WTC11 (cell line): ENCODE data around the gene SFI1. TPM values are rescaled to one million over a fixed set of nuclear protein-coding genes. Genes with fewer than 3 reads are reported as not detected.
"Not testable (repeated sequence)": the region's sequence is repeated elsewhere in the genome, so short reads cannot be mapped to it uniquely, and the experiment has no call there.

Experiments used
- ATAC-seq: fragments of 200-7000 bp; cut with Tn5 transposase; 2 replicates; pipeline ENCODE4 v1.10.0; 2021; ENCODE audit warnings: mild to moderate bottlenecking, moderate library complexity
- CTCF ChIA-PET: fragments of 300-600 bp; sonication (Branson Sonifier 250); formaldehyde crosslinking; loops from one replicate; lab custom pipeline; 2021; ENCODE audit warnings: antibody characterized with exemption; lab: Charles Lee
- POLR2A ChIA-PET: fragments of 350-600 bp; sonication (Branson Sonifier 250); formaldehyde crosslinking; loops from one replicate; lab custom pipeline; 2021; ENCODE audit warnings: antibody characterized with exemption; lab: Charles Lee
- DNase-seq: peaks from one replicate; pipeline ENCODE4 v3.0.0; 2021; ENCODE audit warnings: low spot score
- H3K27ac Mint-ChIP-seq: 2 replicates; pipeline ENCODE4 v1.8.0; 2021; ENCODE audit warnings: mixed read lengths
- H3K27me3 Mint-ChIP-seq: 2 replicates; pipeline ENCODE4 v1.8.0; 2021; ENCODE audit warnings: low read depth, mild to moderate bottlenecking, moderate library complexity, mixed read lengths
- H3K36me3 Mint-ChIP-seq: 2 replicates; pipeline ENCODE4 v1.8.0; 2021; ENCODE audit warnings: mixed read lengths
- H3K4me1 Mint-ChIP-seq: 2 replicates; pipeline ENCODE4 v1.8.0; 2022; ENCODE audit warnings: mixed read lengths
- H3K4me3 Mint-ChIP-seq: 2 replicates; pipeline ENCODE4 v1.8.0; 2021; ENCODE audit warnings: mild to moderate bottlenecking, moderate library complexity, mixed read lengths
- H3K9me3 Mint-ChIP-seq: 2 replicates; pipeline ENCODE4 v1.8.0; 2021; ENCODE audit warnings: mixed read lengths
- E2F1 ChIP-seq: sonication (generic); formaldehyde crosslinking; IDR thresholded peaks from 2 replicates; pipeline ENCODE4 v1.8.0; 2022; ENCODE audit warnings: mild to moderate bottlenecking, missing genetic modification reagents
- E2F5 ChIP-seq: sonication (generic); formaldehyde crosslinking; IDR thresholded peaks from 2 replicates; pipeline ENCODE4 v1.8.1; 2022; ENCODE audit warnings: mild to moderate bottlenecking, moderate library complexity, missing genetic modification reagents
- ELF4 ChIP-seq: sonication (generic); formaldehyde crosslinking; IDR thresholded peaks from 2 replicates; pipeline ENCODE4 v1.8.1; 2022; ENCODE audit warnings: low read depth, mild to moderate bottlenecking, moderate library complexity, missing genetic modification reagents
- FOXJ3 ChIP-seq: sonication (generic); formaldehyde crosslinking; IDR thresholded peaks from 2 replicates; pipeline ENCODE4 v1.9.0; 2021; ENCODE audit warnings: missing genetic modification reagents, mild to moderate bottlenecking, borderline replicate concordance
- FOXP4 ChIP-seq: sonication (generic); formaldehyde crosslinking; IDR thresholded peaks from 2 replicates; pipeline ENCODE4 v1.8.0; 2022; ENCODE audit warnings: mild to moderate bottlenecking, missing genetic modification reagents
- GTF2I ChIP-seq: fragments of 250-450 bp; sonication (Bioruptor Pico); conservative IDR thresholded peaks from 2 replicates; pipeline ENCODE4 v1.4.0; 2021; ENCODE audit warnings: mild to moderate bottlenecking
- HMGA2 ChIP-seq: fragments of 250-450 bp; sonication (Bioruptor Pico); IDR thresholded peaks from 2 replicates; pipeline ENCODE4 v1.4.0; 2021; ENCODE audit warnings: mild to moderate bottlenecking, moderate library complexity
- JUN ChIP-seq: sonication (generic); formaldehyde crosslinking; IDR thresholded peaks from 2 replicates; pipeline ENCODE4 v1.8.0; 2023; ENCODE audit warnings: mild to moderate bottlenecking, missing genetic modification reagents
- MAX ChIP-seq: sonication (generic); formaldehyde crosslinking; IDR thresholded peaks from 2 replicates; pipeline ENCODE4 v1.8.0; 2022; ENCODE audit warnings: mild to moderate bottlenecking, missing genetic modification reagents
- MLX ChIP-seq: sonication (generic); formaldehyde crosslinking; IDR thresholded peaks from 2 replicates; pipeline ENCODE4 v1.8.1; 2023; ENCODE audit warnings: mild to moderate bottlenecking, missing genetic modification reagents, moderate library complexity
- NR1H2 ChIP-seq: sonication (generic); formaldehyde crosslinking; IDR thresholded peaks from 2 replicates; pipeline ENCODE4 v1.9.0; 2021; ENCODE audit warnings: mild to moderate bottlenecking, moderate library complexity, missing genetic modification reagents
- PRRX2 ChIP-seq: fragments of 250-450 bp; sonication (Bioruptor Pico); IDR thresholded peaks from 2 replicates; pipeline ENCODE4 v1.8.0; 2021; ENCODE audit warnings: mild to moderate bottlenecking
- SMAD3 ChIP-seq: sonication (generic); formaldehyde crosslinking; IDR thresholded peaks from 2 replicates; pipeline ENCODE4 v1.8.0; 2022; ENCODE audit warnings: missing genetic modification reagents, mild to moderate bottlenecking, borderline replicate concordance
- TP53 ChIP-seq: sonication (generic); formaldehyde crosslinking; IDR thresholded peaks from 2 replicates; pipeline ENCODE4 v1.8.1; 2023; ENCODE audit warnings: mild to moderate bottlenecking, missing genetic modification reagents
- USF1 ChIP-seq: sonication (generic); formaldehyde crosslinking; IDR thresholded peaks from 2 replicates; pipeline ENCODE4 v1.8.0; 2022; ENCODE audit warnings: mild to moderate bottlenecking, missing genetic modification reagents
- ZBTB21 ChIP-seq: sonication (generic); formaldehyde crosslinking; IDR thresholded peaks from 2 replicates; pipeline ENCODE4 v1.8.1; 2023; ENCODE audit warnings: mild to moderate bottlenecking, missing genetic modification reagents, borderline replicate concordance
- ZNF121 ChIP-seq: sonication (generic); formaldehyde crosslinking; IDR thresholded peaks from 2 replicates; pipeline ENCODE4 v1.8.0; 2023; ENCODE audit warnings: missing genetic modification reagents
- ZNF281 ChIP-seq: sonication (generic); formaldehyde crosslinking; IDR thresholded peaks from 2 replicates; pipeline ENCODE4 v1.8.0; 2023; ENCODE audit warnings: mild to moderate bottlenecking, missing genetic modification reagents
- ZNF416 ChIP-seq: fragments of 250-450 bp; sonication (Bioruptor Pico); IDR thresholded peaks from 2 replicates; pipeline ENCODE4 v1.9.0; 2021; ENCODE audit warnings: mild to moderate bottlenecking, inconsistent platforms
- ZSCAN18 ChIP-seq: fragments of 250-450 bp; sonication (Bioruptor Pico); IDR thresholded peaks from 2 replicates; pipeline ENCODE4 v2.1.2; 2022; ENCODE audit warnings: mild to moderate bottlenecking, moderate library complexity
- total RNA-seq: library from RNA; stranded (reverse); gene quantifications from 3 replicates; pipeline ENCODE4 v1.2.3, GENCODE V29; 2021

SFI1 gene
- total RNA-seq, 1 experiment from 2014 or later: 43.6 TPM

- Mint-ChIP-seq H3K4me1 (peaks cover 37% of the 10 kb centered on the region), H3K27ac (peak overlapping the region; percentile 98; the same call in 1 of the 2 replicates), H3K36me3 (peaks cover 10% of the 10 kb centered on the region), H3K27me3 (no peaks in the 10 kb centered on the region), H3K9me3 (no peaks in the 10 kb centered on the region), H3K4me3 (peak overlapping the region; percentile 88)
- ChIA-PET POLR2A (interaction anchor here (1.2 kb wide), 1 partner anchor 170 kb away, joined by 3 read pairs; the partner anchor contains the start of gene PISD), CTCF (interaction anchor here (1.2 to 1.9 kb wide), 4 partner anchors 40 to 139 kb away, joined by 3 to 10 read pairs (median 5); no protein-coding TSS in a partner anchor)
- DNase-seq: no peak
- peak; percentile 9; the same call in 1 of the 2 replicates for ATAC-seq
- TF ChIP-seq ZNF121 (CRISPR knock-in tag) (peak; percentile 90), GTF2I (peak; percentile 88; the same call in 1 of the 2 replicates), ZSCAN18 (CRISPR knock-in tag) (no peak), MLX (CRISPR knock-in tag) (no peak)
Observed at GRCh38 chr22:31491218-31491962, 4.9 kb upstream of the SFI1 start.

- H3K9me3 Mint-ChIP-seq: no peaks in the 10 kb centered on the region
- CTCF ChIA-PET: interaction anchor here (1.9 kb wide), 1 partner anchor 40 kb away, joined by 10 read pairs; no protein-coding TSS in a partner anchor
- POLR2A ChIA-PET: no interaction called here
- DNase-seq (no peak), ATAC-seq (no peak)
- no peak overlapping the region for H3K4me3 Mint-ChIP-seq
- H3K4me1 Mint-ChIP-seq: peaks cover 42% of the 10 kb centered on the region
- TF ChIP-seq ZNF281 (CRISPR knock-in tag) (no peak), PRRX2 (CRISPR knock-in tag) (no peak), E2F5 (no peak), HMGA2 (CRISPR knock-in tag) (no peak), ZNF416 (no peak), E2F1 (CRISPR knock-in tag) (no peak), SMAD3 (CRISPR knock-in tag) (no peak), TP53 (CRISPR knock-in tag) (no peak), USF1 (CRISPR knock-in tag) (no peak), ELF4 (CRISPR knock-in tag) (no peak), FOXJ3 (CRISPR knock-in tag) (no peak), MAX (no peak), JUN (CRISPR knock-in tag) (no peak), FOXP4 (CRISPR knock-in tag) (no peak), ZBTB21 (no peak), NR1H2 (CRISPR knock-in tag) (no peak)
- H3K27ac Mint-ChIP-seq: 0 out of 2 replicates have a peak overlapping the region, but pooled peaks have one; percentile 41
- peaks cover 5% of the 10 kb centered on the region for H3K27me3 Mint-ChIP-seq
- peaks cover 5% of the 10 kb centered on the region for H3K36me3 Mint-ChIP-seq
Observed at GRCh38 chr22:31492151-31492550, 4.2 kb upstream of the SFI1 start.

GRCh38 chr22:31493355-31493754 lies 3.0 kb upstream of the SFI1 start:
- Mint-ChIP-seq H3K4me1 (peaks cover 44% of the 10 kb centered on the region), H3K27me3 (peaks cover 10% of the 10 kb centered on the region)
- ATAC-seq, H3K27ac Mint-ChIP-seq, POLR2A ChIA-PET, H3K9me3 Mint-ChIP-seq, H3K36me3 Mint-ChIP-seq, DNase-seq, CTCF ChIA-PET, H3K4me3 Mint-ChIP-seq: not testable (repeated sequence)
